Psoas muscle (tissue), 8 donors: ENCODE results near the gene ARMH3. TPM values are rescaled to one million over a fixed set of nuclear protein-coding genes. Genes with fewer than 3 reads are reported as not detected.

Experiments used
- ATAC-seq, 4 donors: fragments of 200-7000 bp; cut with Tn5 transposase; one replicate each; pipeline ENCODE4 v1.9.1; 2020; ENCODE audit warnings: moderate library complexity in 3 of 4, mild to moderate bottlenecking in 2 of 4
- DNase-seq, 2 donors: peaks; one replicate each; pipeline ENCODE4 v3.0.0-alpha.2; 2020
- H3K27ac ChIP-seq: fragments of 200-600 bp; one replicate; pipeline ENCODE4 v1.8.0; 2022
- H3K27me3 ChIP-seq, 3 donors: fragments of 200-600 bp in 1 of 3; one replicate each; pipeline versions ENCODE4 v1.6.1 to v1.8.0; 2013 to 2022; ENCODE audit warnings: low read length in 2 of 3, mild to moderate bottlenecking in 2 of 3, moderate library complexity in 1 of 3; ENCODE audit not compliant: insufficient read depth in 3 of 3
- H3K36me3 ChIP-seq, 2 donors: fragments of 200-600 bp in 1 of 2; one replicate each; pipeline versions ENCODE4 v1.6.1 to v1.8.0; 2013 to 2022; ENCODE audit warnings: low read depth in 1 of 2, mild to moderate bottlenecking in 1 of 2, moderate library complexity in 1 of 2; ENCODE audit not compliant: insufficient read depth in 1 of 2
- H3K4me1 ChIP-seq: fragments of 200-600 bp; one replicate; pipeline ENCODE4 v1.8.0; 2022
- H3K4me3 ChIP-seq: fragments of 200-600 bp; one replicate; pipeline ENCODE4 v1.8.0; 2022; ENCODE audit warnings: mild to moderate bottlenecking
- H3K9me3 ChIP-seq: fragments of 200-600 bp; one replicate; pipeline ENCODE4 v1.8.0; 2022
- CTCF ChIP-seq: fragments of 200-600 bp; IDR thresholded peaks from one replicate; pipeline ENCODE4 v1.8.0; 2022; ENCODE audit warnings: antibody characterized with exemption
- WGBS, 3 donors: extraction: QIAGEN DNeasy Blood & Tissue Kit; methylation state at CpG; one replicate each; pipeline versions ENCODE4 v1.1.6 to v1.1.7; 2013; 5-methylcytosine and 5-hydroxymethylcytosine counted together
- intact Hi-C, 2 donors: fragments of 100-400 bp; cut with DNase I; formaldehyde crosslinking; loops; one replicate each; pipeline versions ENCODE4 v1.11.0 to v1.14.2; 2022
- polyA plus RNA-seq, 3 donors: library from polyadenylated mRNA; stranded (reverse); fragments of 200-250 nt; gene quantifications; one replicate each; pipeline ENCODE4 v1.2.3, GENCODE V29; 2013
- total RNA-seq, 4 donors: library from RNA; stranded (reverse); fragmentation: NEBNext Ultra II Directional in 2 of 4; extraction: Animal tissue kit (Norgen Biotek cat#: 25700) in 2 of 4; gene quantifications; one replicate each; pipeline versions ENCODE4 v1.2.1 to v1.2.4, GENCODE V29; 2021 to 2023
- donor health status: healthy with polysubstance abuse.
- donor health status: DM: no; HTN: no; CAD: no; lungs with moderate emphysema.
- donor health status: Bipolar disorder and iron deficiency.
- donor health status: healthy.
- donor health status: DM: yes; HTN: yes; CAD: no.
- donor health status: DM: no; HTN: no; CAD: no.
- donor health status: DM: no; HTN: no; CAD: no.
- donor health status: DM: yes; HTN: yes; CAD: no.

Gene ARMH3
- total and polyA plus RNA-seq, 7 donors, result 14.1 to 38.7 (median 22.9) TPM

DNA sequence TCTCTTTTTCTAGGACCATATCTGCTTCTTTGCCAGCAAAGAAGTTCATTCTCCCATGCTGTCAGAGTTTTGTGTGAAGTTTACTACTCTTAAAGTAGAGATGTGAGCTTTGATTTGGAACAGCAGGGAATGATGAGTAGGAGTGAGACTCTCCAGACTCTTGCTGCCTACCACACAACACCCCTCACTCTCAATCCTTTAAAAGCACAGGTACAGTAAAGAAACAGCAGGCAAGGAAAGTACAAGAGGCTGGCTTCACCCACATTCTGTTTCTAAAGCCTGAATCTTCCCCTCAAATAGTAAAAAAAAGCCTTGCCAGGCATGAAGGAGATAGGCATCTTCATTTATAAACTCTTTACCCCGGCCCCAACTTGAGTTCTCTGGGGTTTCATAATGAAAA is 97.3 kb downstream of the ARMH3 start:
- intact Hi-C loops, result no loop called here
- peaks cover 6 to 42% of the 10 kb centered on the region in 2 donors for H3K36me3 ChIP-seq
- no peak for DNase-seq
- no peaks in the 10 kb centered on the region for H3K9me3 ChIP-seq
- no peak overlapping the region for H3K27ac ChIP-seq
- 84 to 94% (median 85%) methylated on average over 1 of the region's 1 CpG for WGBS, 3 donors
- H3K4me1 ChIP-seq, result peaks cover 28% of the 10 kb centered on the region
- H3K27me3 ChIP-seq, result no peaks in the 10 kb centered on the region
- no peak for ATAC-seq
- TF ChIP-seq CTCF, result no peak
- no peak overlapping the region for H3K4me3 ChIP-seq

GRCh38 chr10:101956898-101957297 is 99.1 kb downstream of the ARMH3 start:
- H3K27ac ChIP-seq, result no peak overlapping the region
- intact Hi-C loops, result no loop called here
- peaks cover 8 to 50% of the 10 kb centered on the region in 2 donors for H3K36me3 ChIP-seq
- ATAC-seq (no peak), DNase-seq (no peak)
- H3K27me3 ChIP-seq, result no peaks in the 10 kb centered on the region
- H3K4me3 ChIP-seq, result no peak overlapping the region
- 89 to 95% (median 93%) methylated on average over 1 of the region's 1 CpG for WGBS, 3 donors
- TF ChIP-seq CTCF, result no peak
- no peaks in the 10 kb centered on the region for H3K9me3 ChIP-seq
- H3K4me1 ChIP-seq, result peaks cover 28% of the 10 kb centered on the region

DNA sequence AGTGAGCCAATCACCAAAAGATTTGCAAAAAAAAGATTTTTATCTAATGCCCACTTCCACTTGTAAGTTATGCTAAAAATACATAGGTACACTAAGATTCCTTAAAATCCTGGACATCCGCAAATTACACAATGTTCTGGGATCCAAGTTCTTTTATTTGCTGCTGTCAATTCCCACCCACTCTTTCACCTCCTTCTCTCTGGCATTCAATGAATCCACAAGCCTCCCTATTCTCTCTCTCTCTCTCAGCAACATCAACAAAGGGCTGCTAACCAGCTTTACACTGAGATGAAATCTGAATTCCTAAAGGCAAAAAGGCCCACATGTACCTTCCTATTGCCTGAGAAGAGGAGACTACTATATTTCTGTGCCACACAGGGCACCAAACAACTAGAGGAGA is 99.9 kb downstream of the ARMH3 start:
- WGBS, 3 donors, result 95 to 100% (median 100%) methylated on average over 1 of the region's 1 CpG
- intact Hi-C loops, result no loop called here
- no peak for DNase-seq
- Histone ChIP-seq H3K4me1 (peaks cover 20% of the 10 kb centered on the region), H3K27me3 (no peaks in the 10 kb centered on the region), H3K36me3 (peaks cover 8 to 50% of the 10 kb centered on the region in 2 donors), H3K27ac (no peak overlapping the region), H3K9me3 (no peaks in the 10 kb centered on the region), H3K4me3 (no peak overlapping the region)
- no peak for ATAC-seq
- no peak for TF ChIP-seq CTCF

DNA sequence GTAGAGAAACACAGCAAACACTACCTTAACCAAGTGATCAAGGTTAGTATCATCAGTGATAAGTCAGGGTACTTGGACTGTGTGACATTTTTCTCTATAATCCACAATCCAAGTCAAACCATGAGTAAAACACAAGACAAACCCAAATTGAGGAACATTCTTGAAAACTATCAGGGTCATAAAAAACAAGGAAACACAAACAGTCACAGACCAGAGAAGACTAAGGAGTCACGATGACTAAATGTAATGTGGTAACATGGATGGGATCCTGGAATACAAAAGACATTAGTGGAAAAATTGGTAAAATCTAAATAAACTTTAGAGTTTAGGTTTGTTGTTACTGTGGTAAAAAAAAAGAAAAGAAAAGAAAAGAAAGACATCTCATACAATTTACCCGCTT is 103.8 kb downstream of the ARMH3 start:
- Histone ChIP-seq H3K4me3 (no peak overlapping the region), H3K4me1 (no peaks in the 10 kb centered on the region), H3K9me3 (peaks cover 17% of the 10 kb centered on the region), H3K27me3 (no peaks in the 10 kb centered on the region), H3K27ac (no peak overlapping the region), H3K36me3 (peaks cover 8 to 58% of the 10 kb centered on the region in 2 donors)
- 88 to 99% (median 98%) methylated on average over 2 of the region's 2 CpGs for WGBS, 3 donors
- ATAC-seq (no peak), DNase-seq (no peak)
- intact Hi-C loops, result no loop called here
- TF ChIP-seq CTCF, result no peak

- peaks cover 17% of the 10 kb centered on the region for H3K9me3 ChIP-seq
- ATAC-seq (no peak), DNase-seq (no peak)
- intact Hi-C loops, result no loop called here
- peaks cover 2 to 38% of the 10 kb centered on the region in 2 donors for H3K36me3 ChIP-seq
- no peaks in the 10 kb centered on the region for H3K27me3 ChIP-seq
- TF ChIP-seq CTCF, result no peak
- H3K4me3 ChIP-seq, result no peak overlapping the region
- H3K4me1 ChIP-seq, result no peaks in the 10 kb centered on the region
- H3K27ac ChIP-seq, result no peak overlapping the region
These were observed 105.8 kb downstream of the ARMH3 start for GRCh38 chr10:101950213-101950612.
